EL (cell line): Measurements from ENCODE around the gene ADGRD1.

Experiments used
- DNase-seq: peaks from one replicate; pipeline ENCODE4 v3.0.0-alpha.2; 2016

The ADGRD1 gene

GRCh38 chr12:131188131-131189050, 234.7 kb downstream of the ADGRD1 start:
- DNase-seq, result no peak

DNA sequence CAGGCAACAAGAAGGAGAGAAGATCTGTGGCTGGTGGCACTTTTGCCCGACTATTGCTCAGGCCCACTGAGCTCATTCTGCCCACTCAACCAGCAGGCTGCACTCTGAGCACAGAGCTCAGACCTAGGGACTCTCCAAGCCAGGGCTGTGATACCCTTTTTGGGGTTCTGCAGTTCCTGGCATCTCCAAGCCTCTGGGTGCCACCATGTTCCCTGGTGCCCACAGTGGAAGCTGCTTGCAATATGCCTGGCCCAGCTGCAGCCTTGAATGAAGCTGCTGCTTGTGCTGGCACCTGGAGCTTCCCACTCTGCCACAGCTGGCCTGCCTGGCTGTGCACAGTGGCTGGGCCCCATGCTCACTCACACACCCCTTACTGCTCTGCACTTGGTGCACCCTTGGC, 236.1 kb downstream of the ADGRD1 start:
- no peak for DNase-seq

DNA sequence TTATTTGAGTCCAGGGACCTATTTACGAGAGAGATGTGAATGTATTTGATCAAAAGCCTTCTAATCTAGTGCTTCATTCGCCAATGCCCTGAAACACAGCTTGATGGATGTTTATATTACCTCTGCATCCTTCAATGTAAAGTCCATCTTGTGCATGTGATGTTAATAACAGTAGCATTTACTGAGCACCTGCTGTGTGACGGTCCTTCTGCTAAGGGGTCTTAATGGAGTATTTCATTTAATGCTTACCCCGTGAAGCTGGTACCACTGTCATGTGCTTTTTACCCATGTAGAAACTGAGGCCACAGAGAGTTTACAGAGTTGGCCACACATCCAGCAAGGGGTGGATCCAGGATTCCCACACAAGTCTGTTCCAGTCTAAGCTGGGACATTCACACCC, 237.3 kb downstream of the ADGRD1 start:
- DNase-seq, result no peak
